HepG2 (cell line): ENCODE results near the gene SLC50A1. TPM values are rescaled to one million over a fixed set of nuclear protein-coding genes. Genes with fewer than 3 reads are reported as not detected.

Experiments used
- CBFB ChIP-seq: sonication (generic); formaldehyde crosslinking; IDR thresholded peaks from 2 replicates; pipeline ENCODE4 v1.4.0; 2020; ENCODE audit warnings: missing genetic modification reagents
- FOXA3 ChIP-seq: IDR thresholded peaks from 2 replicates; pipeline ENCODE4 v1.6.1; 2016; ENCODE audit warnings: missing genetic modification reagents, missing compliant biosample characterization
- GABPB1 ChIP-seq: IDR thresholded peaks from 2 replicates; pipeline ENCODE4 v1.6.1; 2016; ENCODE audit warnings: mild to moderate bottlenecking, missing genetic modification reagents, moderate library complexity, missing compliant biosample characterization
- HDAC2 ChIP-seq: sonication (generic); formaldehyde crosslinking; IDR thresholded peaks from 2 replicates; pipeline ENCODE4 v1.4.0; 2020; ENCODE audit warnings: missing genetic modification reagents
- HMG20B ChIP-seq: conservative IDR thresholded peaks from 2 replicates; pipeline ENCODE4 v1.6.1; 2016; ENCODE audit warnings: missing genetic modification reagents, missing compliant biosample characterization
- KMT2A ChIP-seq: sonication (generic); formaldehyde crosslinking; IDR thresholded peaks from 2 replicates; pipeline ENCODE4 v1.4.0; 2020; ENCODE audit warnings: missing genetic modification reagents
- MTA1 ChIP-seq: sonication (generic); formaldehyde crosslinking; IDR thresholded peaks from 2 replicates; pipeline ENCODE4 v1.4.0; 2020; ENCODE audit warnings: missing genetic modification reagents, mild to moderate bottlenecking, borderline replicate concordance
- NFAT5 ChIP-seq: sonication (generic); formaldehyde crosslinking; IDR thresholded peaks from 2 replicates; pipeline ENCODE4 v1.4.0; 2020; ENCODE audit warnings: missing genetic modification reagents
- ONECUT2 ChIP-seq: sonication (generic); formaldehyde crosslinking; IDR thresholded peaks from 2 replicates; pipeline ENCODE4 v1.4.0; 2020; ENCODE audit warnings: missing genetic modification reagents
- REST ChIP-seq, 2 experiments: IDR thresholded peaks; 2 replicates each; pipeline ENCODE4 v1.6.1; 2011 to 2012; ENCODE audit warnings: low read length in 2 of 2, borderline replicate concordance in 1 of 2, low read depth in 1 of 2, mild to moderate bottlenecking in 1 of 2, moderate library complexity in 1 of 2
- SATB2 ChIP-seq: sonication (generic); formaldehyde crosslinking; IDR thresholded peaks from 2 replicates; pipeline ENCODE4 v1.5.0; 2020; ENCODE audit warnings: missing genetic modification reagents
- SMARCC2 ChIP-seq: fragments of 450-650 bp; IDR thresholded peaks from 2 replicates; pipeline ENCODE4 v1.6.1; 2017; ENCODE audit warnings: antibody characterized with exemption, mild to moderate bottlenecking
- TP53 ChIP-seq: sonication (generic); formaldehyde crosslinking; conservative IDR thresholded peaks from 2 replicates; pipeline ENCODE4 v1.4.0; 2020; ENCODE audit warnings: missing genetic modification reagents
- ZNF431 ChIP-seq: sonication (generic); formaldehyde crosslinking; IDR thresholded peaks from 2 replicates; pipeline ENCODE4 v1.9.0; 2022; ENCODE audit warnings: missing genetic modification reagents, low read depth, mild to moderate bottlenecking, borderline replicate concordance
- ZNF556 ChIP-seq: sonication (generic); formaldehyde crosslinking; IDR thresholded peaks from 2 replicates; pipeline ENCODE4 v1.4.0; 2020; ENCODE audit warnings: mild to moderate bottlenecking, missing genetic modification reagents, borderline replicate concordance
- ZNF558 ChIP-seq: sonication (generic); formaldehyde crosslinking; IDR thresholded peaks from 2 replicates; pipeline ENCODE4 v1.9.0; 2022; ENCODE audit warnings: mild to moderate bottlenecking, missing genetic modification reagents, borderline replicate concordance
- ZNF878 ChIP-seq: sonication (generic); formaldehyde crosslinking; IDR thresholded peaks from 2 replicates; pipeline ENCODE4 v1.8.1; 2023; ENCODE audit warnings: mild to moderate bottlenecking, missing genetic modification reagents, moderate library complexity
- polyA plus RNA-seq, 8 experiments: library from polyadenylated mRNA; depleted of rRNA in 3 of 8; stranded (reverse) in 7 of 8; unstranded in 1 of 8; fragments of >200 nt; fragmentation: Illumina TruSeq in 4 of 8; extraction: Trizol in 4 of 8; gene quantifications; 2 replicates each; pipeline versions ENCODE4 v1.2.1 to v1.2.3, GENCODE V29; 2011 to 2016; ENCODE audit warnings: low read depth in 4 of 8, missing spikeins in 1 of 8, mixed read lengths in 1 of 8; ENCODE audit not compliant: insufficient read depth in 1 of 8
- total RNA-seq, 5 experiments: library from RNA; depleted of rRNA; stranded (reverse); fragments of >200 nt; fragmentation: Illumina TruSeq; extraction: Trizol; gene quantifications; 2 replicates each; pipeline ENCODE4 v1.2.3, GENCODE V29; 2016; ENCODE audit warnings: low read depth in 1 of 5
- TF ChIP-seq, protein P1 (sequence below): sonication (generic); formaldehyde crosslinking; IDR thresholded peaks from 2 replicates; pipeline ENCODE4 v1.5.0; 2020; ENCODE audit warnings: missing genetic modification reagents

SLC50A1 gene
- total and polyA plus RNA-seq, 2 of the 13 experiments (the other 11 are each of a cell fraction or from before 2014, with no cell fraction given), result 22.5 to 46.8 TPM

DNA sequence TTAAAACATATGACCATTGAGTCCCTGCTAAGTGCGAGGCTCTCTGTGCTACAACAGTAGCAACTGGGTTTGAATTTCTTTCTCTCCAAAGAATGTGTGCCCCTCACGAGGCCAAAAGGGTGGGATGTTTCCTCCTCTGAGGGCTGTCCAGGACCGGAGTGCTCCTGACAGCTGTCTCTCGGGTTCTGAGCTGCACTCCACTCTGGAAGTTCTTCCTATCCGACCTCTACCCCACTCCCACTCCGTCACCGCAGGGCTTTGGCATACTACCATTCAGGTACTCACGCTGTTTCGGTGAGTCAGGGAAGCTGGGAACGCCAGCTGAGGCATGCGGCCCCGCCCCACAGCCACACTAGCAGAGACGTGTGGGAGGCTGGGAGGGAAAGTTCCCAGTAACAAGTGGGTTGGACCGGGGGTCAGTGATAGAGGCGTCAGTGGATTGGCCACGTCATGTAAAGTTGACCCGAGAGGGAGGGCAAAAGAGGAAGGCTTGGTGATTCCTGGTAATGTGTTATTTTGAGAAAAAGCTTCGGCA is 705 bp upstream of the SLC50A1 start (continued):
- 0 out of 2 replicates have a peak, but pooled peaks have one; percentile 10 for TF ChIP-seq ONECUT2 (CRISPR knock-in tag)
- no peak for TF ChIP-seq GABPB1 (CRISPR knock-in tag)
- peak; percentile 82 for TF ChIP-seq HDAC2
- TF ChIP-seq SATB2 (CRISPR knock-in tag), result no peak
- TF ChIP-seq, protein P1, sequence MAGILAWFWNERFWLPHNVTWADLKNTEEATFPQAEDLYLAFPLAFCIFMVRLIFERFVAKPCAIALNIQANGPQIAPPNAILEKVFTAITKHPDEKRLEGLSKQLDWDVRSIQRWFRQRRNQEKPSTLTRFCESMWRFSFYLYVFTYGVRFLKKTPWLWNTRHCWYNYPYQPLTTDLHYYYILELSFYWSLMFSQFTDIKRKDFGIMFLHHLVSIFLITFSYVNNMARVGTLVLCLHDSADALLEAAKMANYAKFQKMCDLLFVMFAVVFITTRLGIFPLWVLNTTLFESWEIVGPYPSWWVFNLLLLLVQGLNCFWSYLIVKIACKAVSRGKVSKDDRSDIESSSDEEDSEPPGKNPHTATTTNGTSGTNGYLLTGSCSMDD (CRISPR knock-in tag), result no peak
- peak; percentile 10; the same call in 1 of the 2 replicates for TF ChIP-seq CBFB (CRISPR knock-in tag)
- no peak for TF ChIP-seq REST (IDR thresholded peaks at IDR 0.05; ENCODE audit: borderline replicate concordance in 1 of 2, low read depth in 1 of 2, low read length in 2 of 2)
- TF ChIP-seq ZNF431, result 0 out of 2 replicates have a peak, but pooled peaks have one; percentile 23
- peak; percentile 24; the same call in 1 of the 2 replicates for TF ChIP-seq TP53
- TF ChIP-seq ZNF556, result 0 out of 2 replicates have a peak, but pooled peaks have one; percentile 4
- no peak for TF ChIP-seq HMG20B (CRISPR knock-in tag)
- TF ChIP-seq NFAT5 (CRISPR knock-in tag), result peak; percentile 72; the same call in 1 of the 2 replicates
- TF ChIP-seq ZNF558 (CRISPR knock-in tag), result 0 out of 2 replicates have a peak, but pooled peaks have one; percentile 39
- TF ChIP-seq MTA1 (CRISPR knock-in tag), result no peak
- TF ChIP-seq SMARCC2, result no peak
- peak; percentile 79 for TF ChIP-seq ZNF878 (CRISPR knock-in tag)
- TF ChIP-seq FOXA3 (CRISPR knock-in tag), result 0 out of 2 replicates have a peak, but pooled peaks have one; percentile 34
- peak; percentile 63; the same call in 1 of the 2 replicates for TF ChIP-seq KMT2A (CRISPR knock-in tag)
